Mononuclear cell (primary cell): ENCODE data around the gene MYO16. TPM values are rescaled to one million over a fixed set of nuclear protein-coding genes. Genes with fewer than 3 reads are reported as not detected.

Experiments
- H3K27me3 ChIP-seq: 2 replicates; pipeline ENCODE4 v1.6.0; 2011; ENCODE audit warnings: low read length, control low read depth; ENCODE audit not compliant: insufficient read depth
- H3K4me1 ChIP-seq: 2 replicates; pipeline ENCODE4 v1.5.1; 2011; ENCODE audit warnings: mild to moderate bottlenecking, low read length, control low read depth; ENCODE audit not compliant: insufficient read depth
- H3K4me3 ChIP-seq: 2 replicates; pipeline ENCODE4 v1.5.1; 2011; ENCODE audit warnings: mild to moderate bottlenecking, low read length, moderate library complexity
- H3K9me3 ChIP-seq: 2 replicates; pipeline ENCODE4 v1.5.1; 2011; ENCODE audit warnings: low read depth, mild to moderate bottlenecking, control low read depth, low read length
- total RNA-seq: library from RNA; depleted of rRNA; stranded (reverse); fragments of >200 nt; gene quantifications from one replicate; pipeline ENCODE4 v1.2.3, GENCODE V29; 2012

The MYO16 gene
- total RNA-seq, 1 donor = 0.94 TPM

- no peaks in the 10 kb centered on the region for H3K4me1 ChIP-seq
- H3K4me3 ChIP-seq = no peak overlapping the region
- H3K9me3 ChIP-seq = peaks cover 11% of the 10 kb centered on the region
- H3K27me3 ChIP-seq = no peaks in the 10 kb centered on the region
Observed at GRCh38 chr13:108830916-108831315, 201.5 kb downstream of the MYO16 start.

GRCh38 chr13:108833531-108833930 is 204.1 kb downstream of the MYO16 start:
- Histone ChIP-seq H3K27me3 (no peaks in the 10 kb centered on the region), H3K4me1 (no peaks in the 10 kb centered on the region), H3K4me3 (no peak overlapping the region), H3K9me3 (peaks cover 6% of the 10 kb centered on the region)

- H3K4me3 ChIP-seq = no peak overlapping the region
- no peaks in the 10 kb centered on the region for H3K9me3 ChIP-seq
- H3K27me3 ChIP-seq = no peaks in the 10 kb centered on the region
Observed at GRCh38 chr13:108834193-108834592, 204.8 kb downstream of the MYO16 start.

GRCh38 chr13:108835083-108835482 is 205.7 kb downstream of the MYO16 start:
- Histone ChIP-seq H3K4me1 (no peaks in the 10 kb centered on the region), H3K9me3 (no peaks in the 10 kb centered on the region), H3K27me3 (no peaks in the 10 kb centered on the region)

More at GRCh38 chr13:108834193-108834592, 204.8 kb downstream of the MYO16 start:
- no peaks in the 10 kb centered on the region for H3K4me1 ChIP-seq

GRCh38 chr13:108850691-108851090 is 221.3 kb downstream of the MYO16 start:
- H3K4me1 ChIP-seq = no peaks in the 10 kb centered on the region
- no peaks in the 10 kb centered on the region for H3K27me3 ChIP-seq
- no peak overlapping the region for H3K4me3 ChIP-seq
- no peaks in the 10 kb centered on the region for H3K9me3 ChIP-seq

More at GRCh38 chr13:108835083-108835482, 205.7 kb downstream of the MYO16 start:
- no peak overlapping the region for H3K4me3 ChIP-seq

GRCh38 chr13:108851660-108852059 is 222.2 kb downstream of the MYO16 start:
- Histone ChIP-seq H3K4me3 (no peak overlapping the region), H3K4me1 (no peaks in the 10 kb centered on the region)

GRCh38 chr13:108853031-108853430 is 223.6 kb downstream of the MYO16 start:
- H3K4me3 ChIP-seq = no peak overlapping the region
- no peaks in the 10 kb centered on the region for H3K4me1 ChIP-seq
- H3K9me3 ChIP-seq = no peaks in the 10 kb centered on the region
- no peaks in the 10 kb centered on the region for H3K27me3 ChIP-seq

More at GRCh38 chr13:108851660-108852059, 222.2 kb downstream of the MYO16 start:
- no peaks in the 10 kb centered on the region for H3K27me3 ChIP-seq
- H3K9me3 ChIP-seq = no peaks in the 10 kb centered on the region

GRCh38 chr13:108855737-108856387 is 226.5 kb downstream of the MYO16 start:
- H3K4me3 ChIP-seq = no peak overlapping the region
- no peaks in the 10 kb centered on the region for H3K9me3 ChIP-seq
- H3K4me1 ChIP-seq = no peaks in the 10 kb centered on the region

GRCh38 chr13:108858676-108859075 is 229.3 kb downstream of the MYO16 start:
- no peaks in the 10 kb centered on the region for H3K27me3 ChIP-seq
- no peak overlapping the region for H3K4me3 ChIP-seq

More at GRCh38 chr13:108855737-108856387, 226.5 kb downstream of the MYO16 start:
- H3K27me3 ChIP-seq = no peaks in the 10 kb centered on the region

GRCh38 chr13:108859197-108860012 is 230.0 kb downstream of the MYO16 start:
- Histone ChIP-seq H3K9me3 (no peaks in the 10 kb centered on the region), H3K4me1 (no peaks in the 10 kb centered on the region), H3K4me3 (no peak overlapping the region), H3K27me3 (no peaks in the 10 kb centered on the region)

More at GRCh38 chr13:108858676-108859075, 229.3 kb downstream of the MYO16 start:
- Histone ChIP-seq H3K9me3 (no peaks in the 10 kb centered on the region), H3K4me1 (no peaks in the 10 kb centered on the region)

GRCh38 chr13:108860418-108860817 is 231.0 kb downstream of the MYO16 start:
- Histone ChIP-seq H3K4me3 (no peak overlapping the region), H3K4me1 (no peaks in the 10 kb centered on the region), H3K9me3 (no peaks in the 10 kb centered on the region), H3K27me3 (no peaks in the 10 kb centered on the region)

- no peak overlapping the region for H3K4me3 ChIP-seq
- no peaks in the 10 kb centered on the region for H3K9me3 ChIP-seq
- H3K27me3 ChIP-seq = no peaks in the 10 kb centered on the region
- no peaks in the 10 kb centered on the region for H3K4me1 ChIP-seq
Observed at GRCh38 chr13:108877300-108877699, 247.9 kb downstream of the MYO16 start.

- no peaks in the 10 kb centered on the region for H3K27me3 ChIP-seq
- no peak overlapping the region for H3K4me3 ChIP-seq
- no peaks in the 10 kb centered on the region for H3K4me1 ChIP-seq
- H3K9me3 ChIP-seq = no peaks in the 10 kb centered on the region
Observed at GRCh38 chr13:108878732-108879131, 249.3 kb downstream of the MYO16 start.

GRCh38 chr13:108889324-108889984 is 260.0 kb downstream of the MYO16 start:
- Histone ChIP-seq H3K4me3 (no peak overlapping the region), H3K9me3 (no peaks in the 10 kb centered on the region), H3K4me1 (no peaks in the 10 kb centered on the region), H3K27me3 (no peaks in the 10 kb centered on the region)

GRCh38 chr13:108895220-108895704 is 265.9 kb downstream of the MYO16 start:
- H3K4me3 ChIP-seq = no peak overlapping the region
- H3K27me3 ChIP-seq = no peaks in the 10 kb centered on the region
- H3K4me1 ChIP-seq = no peaks in the 10 kb centered on the region
- H3K9me3 ChIP-seq = no peaks in the 10 kb centered on the region
